Stimulated activated CD4-positive, alpha-beta T cell treated with anti-CD3 and anti-CD28 coated beads, Interleukin-15, amount 100 ng/mL, for 24 hours (primary cell): ENCODE results near the gene UST.
"Not testable (repeated sequence)": the region's sequence is repeated elsewhere in the genome, so short reads cannot be mapped to it uniquely, and the experiment has no call there.

Experiments
- DNase-seq: peaks from one replicate; pipeline ENCODE4 v3.0.0-alpha.2; 2020

Gene UST

DNA sequence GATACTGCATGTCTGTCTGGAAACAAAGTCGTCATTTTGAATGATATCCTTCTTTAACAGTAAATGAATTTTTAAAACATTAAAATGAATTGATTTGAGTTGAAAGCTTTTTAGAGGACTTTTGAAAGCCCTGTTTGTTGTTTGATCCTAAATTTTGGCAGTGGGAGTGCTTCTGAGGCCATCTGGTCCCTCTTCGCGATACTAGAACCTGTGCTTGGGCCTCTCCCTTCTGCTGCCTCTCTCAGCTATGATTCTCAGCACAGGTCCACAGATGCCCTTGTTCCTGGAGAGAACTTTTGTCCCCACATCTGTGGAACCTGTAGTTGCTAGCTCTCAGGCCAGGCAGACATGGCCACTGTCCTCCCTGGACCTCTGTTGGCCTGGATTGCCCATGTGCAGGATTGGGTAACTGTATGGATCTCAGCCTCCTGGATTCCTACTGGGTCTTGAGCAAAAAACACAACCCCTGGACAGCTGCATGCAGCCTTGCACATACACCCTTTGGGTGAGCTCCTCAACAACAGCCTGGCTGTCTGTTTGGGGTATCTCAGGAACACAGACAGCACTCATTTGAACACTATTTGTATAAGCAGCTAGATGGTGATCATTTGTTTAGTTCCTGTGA, 21.9 kb downstream of the UST start:
- no peak for DNase-seq

GRCh38 chr6:148769304-148769968, 22.6 kb downstream of the UST start:
- no peak for DNase-seq

DNA sequence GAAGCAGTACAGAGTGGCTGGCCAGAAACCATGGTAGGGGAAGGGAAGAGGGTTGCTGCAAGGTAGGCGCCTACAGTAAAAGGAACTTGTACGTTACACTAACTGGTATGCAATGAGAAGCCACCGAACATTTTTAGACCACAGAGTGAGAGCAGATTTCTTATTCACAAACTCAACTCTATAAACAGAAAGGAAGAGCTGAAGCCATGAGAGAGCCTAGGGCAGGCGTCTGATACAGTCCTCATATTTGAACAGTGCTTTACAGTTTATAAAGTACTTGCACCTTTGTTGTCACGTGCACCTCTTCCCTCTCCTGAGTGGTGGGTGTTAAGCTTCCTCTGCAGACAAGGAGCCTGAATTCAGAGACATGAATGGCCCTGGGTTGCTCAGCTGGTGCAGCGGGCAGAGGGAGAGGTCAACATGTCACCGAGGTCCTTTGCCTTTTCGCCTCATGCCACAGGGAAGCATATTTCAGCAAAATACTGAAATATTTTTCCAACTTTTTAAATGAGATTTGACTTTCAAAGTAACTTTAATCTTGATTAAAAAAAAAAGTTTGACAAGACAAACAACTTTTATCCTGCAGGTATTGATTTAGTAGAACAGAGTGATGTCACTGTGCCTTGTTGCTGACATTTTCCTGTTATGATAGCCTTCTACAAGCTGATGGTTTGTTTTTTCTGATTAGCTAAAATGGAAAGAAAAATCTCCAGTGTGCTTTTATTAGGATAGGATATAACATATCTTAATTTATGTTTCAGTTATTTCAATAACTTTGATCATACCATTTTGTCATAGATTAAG, 23.8 kb downstream of the UST start:
- no peak for DNase-seq

- no peak for DNase-seq
Observed at GRCh38 chr6:148771212-148771601, 24.4 kb downstream of the UST start.

DNA sequence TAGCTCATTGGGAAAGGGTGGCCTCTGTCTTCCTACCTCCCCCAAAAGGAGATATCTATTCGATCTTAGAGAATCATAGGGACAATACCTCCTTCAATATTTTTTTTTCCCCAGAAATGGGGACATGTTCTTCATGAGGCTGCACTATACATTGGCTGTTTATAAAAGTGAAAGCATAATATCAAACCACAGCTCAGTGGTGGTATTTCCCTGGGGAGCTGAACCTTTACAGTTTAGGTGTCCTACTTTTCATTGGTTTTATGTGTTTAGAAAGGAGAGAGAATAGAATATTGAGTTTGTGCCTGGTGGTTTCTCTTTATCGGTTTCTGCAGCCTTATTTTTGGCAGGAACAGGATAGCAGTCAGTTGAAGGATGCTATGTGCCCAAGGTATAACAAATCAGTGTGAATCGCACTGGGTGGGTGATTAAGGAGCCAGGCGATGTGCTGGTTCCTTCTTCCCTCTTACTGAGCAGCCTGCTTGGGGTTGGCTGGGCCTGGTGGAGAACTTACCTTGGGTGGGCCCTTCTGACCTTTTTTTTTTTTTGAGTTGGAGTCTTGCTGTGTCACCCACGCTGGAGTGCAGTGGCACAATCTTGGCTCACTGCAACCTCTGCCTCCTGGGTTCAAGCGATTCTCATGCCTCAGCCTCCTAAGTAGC, 25.2 kb downstream of the UST start:
- DNase-seq, result no peak

GRCh38 chr6:148775161-148775560, 28.3 kb downstream of the UST start:
- no peak for DNase-seq

GRCh38 chr6:148776321-148777308, 29.8 kb downstream of the UST start:
- DNase-seq, result no peak

- DNase-seq, result no peak
Observed at GRCh38 chr6:148779142-148779562, 32.3 kb downstream of the UST start.

DNA sequence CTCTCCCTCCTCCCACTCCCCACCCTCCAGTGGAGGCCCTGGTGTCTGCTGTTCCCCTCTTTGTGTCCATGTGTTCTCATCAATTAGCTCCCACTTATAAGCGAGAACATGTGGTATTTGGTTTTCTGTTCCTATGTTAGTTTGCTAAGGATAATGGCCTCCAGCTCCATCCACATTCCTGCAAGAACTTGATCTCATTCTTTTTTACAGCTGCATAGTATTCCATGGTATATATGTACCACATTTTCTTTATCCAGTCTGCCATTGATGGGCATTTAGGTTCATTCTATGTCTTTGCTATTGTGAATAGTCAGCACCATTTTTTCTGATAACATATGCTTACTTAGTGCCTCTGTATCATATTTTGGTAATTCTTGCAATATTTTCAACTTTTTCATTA, 33.6 kb downstream of the UST start:
- DNase-seq, result not testable (repeated sequence)

- no peak for DNase-seq
Observed at GRCh38 chr6:148780918-148781436, 34.1 kb downstream of the UST start.

GRCh38 chr6:148789948-148790347, 43.1 kb downstream of the UST start:
- no peak for DNase-seq

- no peak for DNase-seq
Observed at GRCh38 chr6:148790404-148790803, 43.6 kb downstream of the UST start.

GRCh38 chr6:148790817-148791216, 44.0 kb downstream of the UST start:
- DNase-seq, result no peak

DNA sequence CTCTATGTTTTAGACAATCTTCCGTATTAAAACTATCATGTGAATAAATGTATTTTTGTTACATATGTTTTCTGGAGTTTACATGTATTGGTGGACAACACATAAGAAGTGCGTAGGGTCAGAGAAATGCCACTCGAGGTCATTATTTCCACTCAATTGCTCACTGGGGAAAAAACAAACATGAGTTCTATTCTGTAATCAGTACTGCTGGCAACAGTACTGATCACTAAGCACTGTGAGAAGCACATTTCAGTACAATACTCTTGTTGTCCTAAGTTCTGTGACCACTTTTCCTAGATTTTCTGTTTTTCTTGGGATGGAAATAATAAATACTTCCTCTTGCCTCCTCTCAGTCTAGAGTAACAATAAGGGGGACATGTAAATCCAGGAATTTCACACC, 44.5 kb downstream of the UST start:
- DNase-seq, result no peak

- no peak for DNase-seq
Observed at GRCh38 chr6:148793721-148794120, 46.9 kb downstream of the UST start.

DNA sequence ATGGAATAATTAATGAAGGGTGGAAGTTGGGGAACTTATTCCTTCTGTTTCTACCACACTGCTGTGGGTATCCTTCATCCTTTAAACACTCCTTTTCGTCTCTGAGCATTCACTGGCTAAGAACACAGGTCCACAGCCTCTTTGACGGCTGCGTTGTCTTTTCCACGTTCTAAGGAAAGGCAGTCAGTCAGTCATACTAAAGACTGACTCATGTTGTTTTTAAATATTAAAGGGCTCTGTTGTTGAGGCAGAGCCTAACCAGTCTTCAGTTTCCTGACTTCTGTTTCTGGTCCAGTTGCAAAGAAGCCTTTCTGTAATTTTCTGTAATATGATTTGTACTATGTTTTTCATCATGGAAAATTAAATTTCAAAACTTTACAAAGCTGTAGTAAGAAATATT, 48.0 kb downstream of the UST start:
- no peak for DNase-seq

- DNase-seq, result no peak
Observed at GRCh38 chr6:148795563-148795962, 48.7 kb downstream of the UST start.

DNA sequence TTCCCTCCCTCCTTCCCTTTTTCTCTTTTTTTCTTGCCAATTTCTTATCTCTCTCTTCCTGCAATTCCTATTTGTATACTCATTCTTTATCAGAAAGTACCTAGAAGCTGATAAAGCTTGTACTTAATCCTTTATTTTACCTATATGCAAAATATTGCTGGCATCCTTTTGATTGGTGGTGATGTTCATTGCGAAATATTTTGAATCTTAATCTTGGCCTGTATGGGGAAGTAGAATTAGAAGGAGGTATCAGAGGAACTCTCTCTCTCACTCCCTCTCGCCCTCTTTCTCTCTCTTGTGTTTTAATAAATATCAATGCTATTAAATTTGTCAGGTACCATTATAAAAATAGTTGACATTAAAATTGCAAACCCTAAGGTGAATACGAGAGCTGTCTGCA, 52.8 kb downstream of the UST start:
- DNase-seq, result no peak

DNA sequence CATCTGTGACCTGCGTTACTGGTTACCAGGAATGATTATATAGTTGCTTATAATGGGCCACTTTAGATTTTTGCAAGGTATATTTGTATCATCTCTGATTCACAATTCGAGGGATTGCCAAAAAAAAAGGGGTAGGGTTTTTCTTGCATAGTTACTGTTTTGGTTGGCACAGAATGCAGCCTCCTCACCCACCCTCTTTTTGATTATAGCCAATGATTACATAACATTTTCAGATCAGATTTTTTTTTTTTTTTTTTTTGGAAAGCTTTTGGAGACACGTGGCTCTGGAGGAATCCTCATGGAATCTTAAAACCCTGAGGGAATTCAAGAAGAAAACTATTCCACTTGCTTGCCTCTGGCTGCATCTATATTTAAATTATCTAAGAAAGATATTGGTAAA, 53.7 kb downstream of the UST start:
- DNase-seq, result no peak

DNA sequence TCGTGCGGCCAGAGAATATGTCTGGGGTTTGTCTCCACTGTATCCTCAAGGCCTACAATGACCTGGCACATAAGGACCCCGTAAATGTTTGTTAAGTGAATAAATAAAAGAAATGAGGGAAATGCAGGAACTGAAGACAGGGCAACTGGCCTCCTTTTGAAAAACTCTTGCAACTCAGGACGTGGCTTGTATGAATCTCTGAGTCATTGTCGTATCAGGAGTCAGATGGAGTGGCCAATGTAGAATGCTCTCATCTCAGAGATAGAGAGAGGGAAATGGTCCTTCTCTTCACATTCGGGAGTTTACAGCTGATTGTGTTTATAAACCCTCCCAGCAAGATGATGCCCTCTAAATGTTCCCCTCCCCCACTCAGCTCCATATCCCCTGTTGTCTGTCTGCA, 57.1 kb downstream of the UST start:
- DNase-seq, result no peak

DNA sequence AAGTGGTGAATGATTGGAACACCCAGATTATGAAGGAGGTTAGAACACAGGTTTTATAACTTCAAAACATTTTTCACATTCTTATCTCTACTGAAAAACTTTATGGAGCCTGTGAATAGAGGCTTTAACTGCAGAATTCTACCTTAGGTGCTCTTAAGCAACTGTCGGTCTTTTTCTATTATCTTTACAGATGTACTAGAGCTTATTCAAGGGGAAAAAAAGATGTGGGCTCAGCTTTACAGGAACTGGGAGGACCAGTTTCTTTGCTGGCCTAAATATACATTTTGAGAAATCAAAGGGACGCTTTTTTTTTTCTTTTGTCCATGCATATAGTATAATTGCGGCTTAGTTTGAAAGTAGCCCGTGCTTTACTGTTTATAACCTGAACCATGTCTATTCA, 58.9 kb downstream of the UST start:
- DNase-seq, result no peak

DNA sequence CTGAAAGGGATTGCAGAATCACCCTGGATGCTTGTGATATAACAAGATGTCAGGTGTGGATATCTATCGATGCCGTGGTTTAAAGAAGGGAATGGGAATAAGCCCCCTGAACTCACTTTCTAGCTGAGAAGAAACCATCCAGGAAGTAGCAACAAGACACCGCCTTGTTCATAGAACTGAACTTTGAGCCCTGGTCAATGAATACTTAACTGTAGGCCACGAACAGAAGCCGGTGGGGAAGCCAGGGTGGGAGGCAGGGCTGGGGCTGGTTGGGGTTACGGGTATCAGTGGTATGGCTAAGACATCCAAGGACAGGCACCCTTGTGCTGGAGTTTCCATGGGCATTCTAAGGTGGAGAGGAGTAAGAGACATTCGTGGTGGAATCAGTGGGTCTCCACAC, 61.0 kb downstream of the UST start:
- DNase-seq, result no peak
